ENCODE results near the gene ZBTB20. TPM values are rescaled to one million over a fixed set of nuclear protein-coding genes. Genes with fewer than 3 reads are reported as not detected.

Gene ZBTB20
- total RNA-seq, 1 donor from 2014 or later: 27.5 TPM

GRCh38 chr3:114887806-114888205, 259.3 kb downstream of the ZBTB20 start:
- TF ChIP-seq, protein P1, sequence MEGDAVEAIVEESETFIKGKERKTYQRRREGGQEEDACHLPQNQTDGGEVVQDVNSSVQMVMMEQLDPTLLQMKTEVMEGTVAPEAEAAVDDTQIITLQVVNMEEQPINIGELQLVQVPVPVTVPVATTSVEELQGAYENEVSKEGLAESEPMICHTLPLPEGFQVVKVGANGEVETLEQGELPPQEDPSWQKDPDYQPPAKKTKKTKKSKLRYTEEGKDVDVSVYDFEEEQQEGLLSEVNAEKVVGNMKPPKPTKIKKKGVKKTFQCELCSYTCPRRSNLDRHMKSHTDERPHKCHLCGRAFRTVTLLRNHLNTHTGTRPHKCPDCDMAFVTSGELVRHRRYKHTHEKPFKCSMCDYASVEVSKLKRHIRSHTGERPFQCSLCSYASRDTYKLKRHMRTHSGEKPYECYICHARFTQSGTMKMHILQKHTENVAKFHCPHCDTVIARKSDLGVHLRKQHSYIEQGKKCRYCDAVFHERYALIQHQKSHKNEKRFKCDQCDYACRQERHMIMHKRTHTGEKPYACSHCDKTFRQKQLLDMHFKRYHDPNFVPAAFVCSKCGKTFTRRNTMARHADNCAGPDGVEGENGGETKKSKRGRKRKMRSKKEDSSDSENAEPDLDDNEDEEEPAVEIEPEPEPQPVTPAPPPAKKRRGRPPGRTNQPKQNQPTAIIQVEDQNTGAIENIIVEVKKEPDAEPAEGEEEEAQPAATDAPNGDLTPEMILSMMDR (IDR thresholded peaks at IDR 0.05; ENCODE audit: partially characterized antibody, unreplicated experiment): no peak
- Mint-ChIP-seq H3K36me3 (ENCODE audit: unreplicated experiment) (no peaks in the 10 kb centered on the region), H3K4me3 (ENCODE audit: unreplicated experiment) (no peak overlapping the region), H3K4me1 (ENCODE audit: low read depth, unreplicated experiment) (peaks cover 8% of the 10 kb centered on the region), H3K27me3 (ENCODE audit: unreplicated experiment) (peaks cover 5% of the 10 kb centered on the region), H3K9me3 (ENCODE audit: unreplicated experiment) (peaks cover 5% of the 10 kb centered on the region), H3K27ac (ENCODE audit: unreplicated experiment) (no peak overlapping the region)
- no peak for DNase-seq

DNA sequence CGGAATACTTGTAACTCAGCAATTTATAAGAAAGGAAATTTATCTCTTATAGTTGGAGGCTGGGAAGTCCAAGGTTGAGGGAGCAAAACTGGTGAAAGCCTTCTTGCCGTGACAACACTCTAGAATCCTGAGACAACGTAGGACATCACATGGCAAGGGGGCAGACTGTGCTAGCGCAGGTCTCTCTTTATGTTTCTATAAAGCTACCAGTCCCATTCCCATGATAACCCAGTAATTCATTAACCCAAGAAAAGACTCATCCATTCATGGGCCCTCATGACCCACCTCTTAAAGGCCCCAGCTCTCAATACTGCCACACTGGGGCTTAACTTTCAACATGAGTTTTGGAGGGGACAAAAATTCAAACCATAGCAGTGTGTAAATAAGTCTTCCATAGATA, 260.2 kb downstream of the ZBTB20 start:
- Mint-ChIP-seq H3K27ac (ENCODE audit: unreplicated experiment) (no peak overlapping the region), H3K36me3 (ENCODE audit: unreplicated experiment) (no peaks in the 10 kb centered on the region), H3K4me3 (ENCODE audit: unreplicated experiment) (no peak overlapping the region), H3K4me1 (ENCODE audit: low read depth, unreplicated experiment) (no peaks in the 10 kb centered on the region), H3K9me3 (ENCODE audit: unreplicated experiment) (no peaks in the 10 kb centered on the region), H3K27me3 (ENCODE audit: unreplicated experiment) (no peaks in the 10 kb centered on the region)
- TF ChIP-seq, protein P1 (IDR thresholded peaks at IDR 0.05; ENCODE audit: partially characterized antibody, unreplicated experiment): no peak
- no peak for DNase-seq

- Mint-ChIP-seq H3K36me3 (ENCODE audit: unreplicated experiment) (no peaks in the 10 kb centered on the region), H3K4me3 (ENCODE audit: unreplicated experiment) (no peak overlapping the region), H3K4me1 (ENCODE audit: low read depth, unreplicated experiment) (no peaks in the 10 kb centered on the region), H3K9me3 (ENCODE audit: unreplicated experiment) (no peaks in the 10 kb centered on the region), H3K27ac (ENCODE audit: unreplicated experiment) (no peak overlapping the region), H3K27me3 (ENCODE audit: unreplicated experiment) (no peaks in the 10 kb centered on the region)
- TF ChIP-seq, protein P1 (IDR thresholded peaks at IDR 0.05; ENCODE audit: partially characterized antibody, unreplicated experiment): no peak
- no peak for DNase-seq
Observed at GRCh38 chr3:114884213-114884923, 262.7 kb downstream of the ZBTB20 start.

GRCh38 chr3:114880078-114880477, 267.0 kb downstream of the ZBTB20 start:
- no peaks in the 10 kb centered on the region for H3K4me1 Mint-ChIP-seq (ENCODE audit: low read depth, unreplicated experiment)
- no peak for DNase-seq
- H3K4me3 Mint-ChIP-seq (ENCODE audit: unreplicated experiment): no peak overlapping the region
- H3K9me3 Mint-ChIP-seq (ENCODE audit: unreplicated experiment): no peaks in the 10 kb centered on the region
- no peaks in the 10 kb centered on the region for H3K27me3 Mint-ChIP-seq (ENCODE audit: unreplicated experiment)
- TF ChIP-seq, protein P1 (IDR thresholded peaks at IDR 0.05; ENCODE audit: partially characterized antibody, unreplicated experiment): no peak
- H3K27ac Mint-ChIP-seq (ENCODE audit: unreplicated experiment): no peak overlapping the region
- no peaks in the 10 kb centered on the region for H3K36me3 Mint-ChIP-seq (ENCODE audit: unreplicated experiment)
